Measurements from ENCODE around the gene CD300LB. TPM values are rescaled to one million over a fixed set of nuclear protein-coding genes. Genes with fewer than 3 reads are reported as not detected.

CD300LB gene
- total RNA-seq, 2 experiments from 2014 or later: not detected

GRCh38 chr17:74524653-74525464 lies 6.4 kb downstream of the CD300LB start:
- Histone ChIP-seq H3K79me2 (ENCODE audit: insufficient read depth, low read depth, low read length) (no peaks in the 10 kb centered on the region), H3K9me3 (ENCODE audit: low read length) (no peaks in the 10 kb centered on the region), H3K27ac (ENCODE audit: low read depth, low read length, poor library complexity, severe bottlenecking) (no peak overlapping the region), H4K20me1 (ENCODE audit: insufficient read depth, low read length) (no peaks in the 10 kb centered on the region), H3K4me1 (ENCODE audit: insufficient read depth, low read length, poor library complexity, severe bottlenecking) (no peaks in the 10 kb centered on the region), H2AFZ (ENCODE audit: low read length) (no peak overlapping the region), H3K36me3 (ENCODE audit: insufficient read depth, low read length) (no peaks in the 10 kb centered on the region), H3K9me2 (ENCODE audit: insufficient read depth, low read length) (no peaks in the 10 kb centered on the region), H3K4me2 (ENCODE audit: low read length) (no peak overlapping the region), H3K4me3 (ENCODE audit: low read depth, low read length, poor library complexity, severe bottlenecking) (no peak overlapping the region)
- ChIA-PET CTCF (ENCODE audit: unreplicated experiment) (interaction anchor here (0.5 kb wide), 1 partner anchor 522 kb away, joined by 4 read pairs; the partner anchor contains the start of genes ATP5PD and KCTD2), POLR2A (no interaction called here)
- no peak for TF ChIP-seq EZH2phosphoT487 (IDR thresholded peaks at IDR 0.05; ENCODE audit: borderline replicate concordance, low read depth, low read length)
- no peak for TF ChIP-seq CTCF (conservative IDR thresholded peaks at IDR 0.05; ENCODE audit: low read length)
- intact Hi-C loops (cut with micrococcal nuclease; ENCODE audit: unreplicated experiment): no loop called here
- no peak for DNase-seq (ENCODE audit: low spot score)
- BruUV-seq (replicated peaks): no TSS peak

GRCh38 chr17:74523308-74523707 lies 8.0 kb downstream of the CD300LB start:
- Histone ChIP-seq H3K4me3 (ENCODE audit: low read depth, low read length, poor library complexity, severe bottlenecking) (no peak overlapping the region), H3K27ac (ENCODE audit: low read depth, low read length, poor library complexity, severe bottlenecking) (no peak overlapping the region), H3K36me3 (ENCODE audit: insufficient read depth, low read length) (no peaks in the 10 kb centered on the region), H4K20me1 (ENCODE audit: insufficient read depth, low read length) (no peaks in the 10 kb centered on the region), H2AFZ (ENCODE audit: low read length) (no peak overlapping the region), H3K4me1 (ENCODE audit: insufficient read depth, low read length, poor library complexity, severe bottlenecking) (no peaks in the 10 kb centered on the region), H3K4me2 (ENCODE audit: low read length) (no peak overlapping the region), H3K79me2 (ENCODE audit: insufficient read depth, low read depth, low read length) (no peaks in the 10 kb centered on the region), H3K9me2 (ENCODE audit: insufficient read depth, low read length) (no peaks in the 10 kb centered on the region), H3K9me3 (ENCODE audit: low read length) (0 out of 2 replicates have a peak, but pooled peaks cover 3% of the 10 kb centered on the region)
- intact Hi-C loops (cut with micrococcal nuclease; ENCODE audit: unreplicated experiment): no loop called here
- DNase-seq (ENCODE audit: low spot score): no peak
- BruUV-seq (replicated peaks): no TSS peak
- ChIA-PET CTCF (ENCODE audit: unreplicated experiment) (no interaction called here), POLR2A (interaction anchor here (0.6 kb wide), 1 partner anchor 256 kb away, joined by 5 read pairs; no protein-coding TSS in a partner anchor)
- TF ChIP-seq EZH2phosphoT487 (IDR thresholded peaks at IDR 0.05; ENCODE audit: borderline replicate concordance, low read depth, low read length) (no peak), CTCF (conservative IDR thresholded peaks at IDR 0.05; ENCODE audit: low read length) (no peak)

Measured in OCI-LY7 (cell line).